T1000 (cell line): Measurements from ENCODE around the gene RCSD1.
"Not testable (repeated sequence)": the region's sequence is repeated elsewhere in the genome, so short reads cannot be mapped to it uniquely, and the experiment has no call there.

Source experiments
- DNase-seq: peaks from one replicate; lab custom pipeline; 2025; ENCODE audit warnings: mixed read lengths; lab: John Stamatoyannopoulos, UW

RCSD1 gene

GRCh38 chr1:167716000-167716271 is 85.9 kb downstream of the RCSD1 start:
- DNase-seq = no peak

GRCh38 chr1:167717351-167717750 is 87.3 kb downstream of the RCSD1 start:
- DNase-seq = no peak

- DNase-seq = no peak
Measured at GRCh38 chr1:167718914-167719691, 89.1 kb downstream of the RCSD1 start.

GRCh38 chr1:167719715-167720421 is 89.8 kb downstream of the RCSD1 start:
- DNase-seq = not testable (repeated sequence)

GRCh38 chr1:167720965-167721616 is 91.1 kb downstream of the RCSD1 start:
- DNase-seq = peak; percentile 6

- peak; percentile 90 for DNase-seq
Measured at GRCh38 chr1:167721617-167722151, 91.7 kb downstream of the RCSD1 start, which contains the start of gene MPZL1. Gene MPZL1, plus strand, starts transcription at chr1:167721982. Its CDS starts 170 bp downstream, at chr1:167722152.

- peak; percentile 20 for DNase-seq
Measured at GRCh38 chr1:167722152-167722869, 92.3 kb downstream of the RCSD1 start.

- no peak for DNase-seq
Measured at GRCh38 chr1:167722870-167723251, 92.8 kb downstream of the RCSD1 start.

GRCh38 chr1:167723707-167724323 is 93.8 kb downstream of the RCSD1 start:
- no peak for DNase-seq

- no peak for DNase-seq
Measured at GRCh38 chr1:167726008-167726407, 96.0 kb downstream of the RCSD1 start.

GRCh38 chr1:167728818-167729410 is 98.9 kb downstream of the RCSD1 start:
- DNase-seq = no peak

GRCh38 chr1:167734227-167734626 is 104.2 kb downstream of the RCSD1 start:
- DNase-seq = no peak

- no peak for DNase-seq
Measured at GRCh38 chr1:167734841-167735240, 104.8 kb downstream of the RCSD1 start.

- no peak for DNase-seq
Measured at GRCh38 chr1:167737169-167737568, 107.1 kb downstream of the RCSD1 start.

GRCh38 chr1:167738158-167738557 is 108.1 kb downstream of the RCSD1 start:
- no peak for DNase-seq

GRCh38 chr1:167739752-167740151 is 109.7 kb downstream of the RCSD1 start:
- DNase-seq = no peak

- not testable (repeated sequence) for DNase-seq
Measured at GRCh38 chr1:167741103-167741502, 111.1 kb downstream of the RCSD1 start.

- DNase-seq = not testable (repeated sequence)
Measured at GRCh38 chr1:167742392-167743057, 112.5 kb downstream of the RCSD1 start.

- no peak for DNase-seq
Measured at GRCh38 chr1:167744901-167745300, 114.9 kb downstream of the RCSD1 start.

GRCh38 chr1:167746013-167746672 is 116.1 kb downstream of the RCSD1 start:
- no peak for DNase-seq
